ENCODE data around the gene CX3CR1.
"Not testable (repeated sequence)": the region's sequence is repeated elsewhere in the genome, so short reads cannot be mapped to it uniquely, and the experiment has no call there.

The CX3CR1 gene, protein sequence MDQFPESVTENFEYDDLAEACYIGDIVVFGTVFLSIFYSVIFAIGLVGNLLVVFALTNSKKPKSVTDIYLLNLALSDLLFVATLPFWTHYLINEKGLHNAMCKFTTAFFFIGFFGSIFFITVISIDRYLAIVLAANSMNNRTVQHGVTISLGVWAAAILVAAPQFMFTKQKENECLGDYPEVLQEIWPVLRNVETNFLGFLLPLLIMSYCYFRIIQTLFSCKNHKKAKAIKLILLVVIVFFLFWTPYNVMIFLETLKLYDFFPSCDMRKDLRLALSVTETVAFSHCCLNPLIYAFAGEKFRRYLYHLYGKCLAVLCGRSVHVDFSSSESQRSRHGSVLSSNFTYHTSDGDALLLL

GRCh38 chr3:39279745-39280517, at the start of gene CX3CR1:
Gene CX3CR1 (minus strand): TSS chr3:39280036. CDS start chr3:39266509, 13,527 bp downstream.
- DNase-seq: no peak

GRCh38 chr3:39329493-39329892, 49.7 kb upstream of the CX3CR1 start, which contains the start of gene CCR8:
Gene CCR8 (plus strand): TSS chr3:39329709. CDS start chr3:39332332, 2,623 bp downstream.
- peak; percentile 19 for DNase-seq

DNA sequence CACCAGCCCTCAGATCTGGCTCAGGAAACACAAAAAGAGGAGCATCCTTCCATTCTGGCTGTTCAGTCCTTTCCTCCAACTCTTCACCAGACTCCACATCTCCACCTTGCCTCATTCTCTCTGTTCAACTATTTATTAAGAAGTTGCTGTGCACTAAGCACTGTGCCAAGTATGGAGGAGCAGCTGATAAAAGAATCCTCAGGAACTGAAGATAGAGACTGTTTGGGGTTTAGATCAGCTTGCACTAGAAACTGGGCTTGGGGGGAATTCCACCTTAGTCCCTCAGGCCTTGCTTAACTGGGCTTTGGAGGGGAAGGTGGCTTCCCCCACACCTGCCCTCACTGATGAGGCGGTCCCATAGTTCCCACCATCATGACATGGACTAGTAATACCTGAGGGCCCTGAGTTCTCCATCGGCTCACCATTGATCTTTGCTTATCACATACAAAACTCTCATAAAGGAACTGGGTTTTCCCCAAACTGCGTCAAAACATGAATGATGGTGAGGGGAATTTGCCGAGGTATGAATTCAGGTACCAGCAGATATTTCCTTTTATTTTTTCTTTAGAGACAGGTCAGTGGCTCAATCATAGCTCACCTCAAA, 48.0 kb upstream of the CX3CR1 start:
- peak; percentile 53 for DNase-seq

DNA sequence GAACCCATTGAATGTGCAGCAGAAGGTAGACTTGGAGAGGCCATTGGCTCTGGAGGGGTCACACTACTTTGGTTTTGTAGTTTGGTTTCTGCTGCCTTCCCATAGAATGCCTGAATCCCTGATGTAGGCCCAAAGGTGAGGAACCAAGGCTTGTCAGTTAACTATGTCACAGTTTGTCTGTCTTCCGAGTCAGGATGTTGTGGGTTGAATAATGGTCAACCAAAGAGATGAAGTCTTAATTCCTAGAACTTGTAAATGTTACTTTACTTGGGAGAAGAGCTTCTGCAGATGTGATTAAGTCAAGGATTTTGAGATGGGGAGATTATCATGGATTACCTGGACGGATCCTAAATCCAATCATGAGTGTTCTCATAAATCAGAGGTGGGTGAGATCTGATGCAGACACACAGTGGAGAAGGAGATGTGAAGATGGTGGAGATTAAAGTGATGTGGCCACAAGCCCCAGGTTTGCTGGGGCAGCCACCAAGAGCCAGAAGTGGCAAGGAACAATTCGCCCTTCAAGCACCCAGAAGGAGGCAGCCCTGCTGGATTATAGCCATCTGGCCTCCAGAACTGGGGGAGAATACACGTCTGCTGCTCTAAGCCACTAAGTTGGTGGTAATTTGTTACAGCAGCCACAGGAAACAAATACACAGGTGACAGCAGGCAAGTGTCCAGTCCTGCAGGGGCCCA, 47.4 kb upstream of the CX3CR1 start:
- no peak for DNase-seq

DNA sequence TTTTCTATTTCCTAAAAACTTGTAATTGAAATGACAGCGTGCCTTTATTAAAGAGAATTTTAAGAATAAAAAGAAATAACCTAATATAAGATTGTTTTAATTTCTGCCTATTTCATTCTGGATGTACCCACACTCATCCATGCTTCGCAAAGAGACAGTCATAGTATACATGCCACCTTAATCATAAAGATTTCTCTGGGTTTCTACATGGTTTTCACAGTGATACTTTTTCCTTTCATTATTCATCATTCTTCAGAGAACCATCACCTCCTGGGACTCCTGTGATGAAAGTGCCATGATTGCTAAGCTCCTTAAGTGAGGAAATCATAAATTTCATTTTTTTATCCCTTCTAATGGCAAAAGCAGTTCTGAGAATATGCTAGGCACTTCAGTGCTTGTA, 45.4 kb upstream of the CX3CR1 start:
- DNase-seq: no peak

- no peak for DNase-seq
Observed at GRCh38 chr3:39323494-39323893, 43.7 kb upstream of the CX3CR1 start.

DNA sequence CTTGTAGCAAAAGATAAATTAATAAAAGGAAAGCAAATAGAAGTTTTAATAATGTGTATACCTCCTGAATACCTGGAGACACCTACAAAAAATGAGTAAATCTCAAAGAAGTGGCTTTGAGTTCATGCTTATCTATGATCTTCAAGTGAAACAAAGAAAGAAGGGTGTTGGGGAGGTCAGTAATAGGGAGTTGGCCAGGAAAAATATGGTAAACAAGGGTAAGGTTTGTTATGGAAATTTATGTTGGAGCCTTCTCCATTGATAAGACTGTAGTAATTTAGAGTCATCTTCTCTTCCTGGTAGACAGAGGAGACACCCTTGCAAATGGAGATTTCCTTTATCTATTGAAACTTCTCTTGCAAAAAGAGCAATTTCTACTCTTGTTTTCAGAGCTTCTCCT, 43.1 kb upstream of the CX3CR1 start:
- DNase-seq: no peak

GRCh38 chr3:39322209-39322715, 42.4 kb upstream of the CX3CR1 start:
- not testable (repeated sequence) for DNase-seq

DNA sequence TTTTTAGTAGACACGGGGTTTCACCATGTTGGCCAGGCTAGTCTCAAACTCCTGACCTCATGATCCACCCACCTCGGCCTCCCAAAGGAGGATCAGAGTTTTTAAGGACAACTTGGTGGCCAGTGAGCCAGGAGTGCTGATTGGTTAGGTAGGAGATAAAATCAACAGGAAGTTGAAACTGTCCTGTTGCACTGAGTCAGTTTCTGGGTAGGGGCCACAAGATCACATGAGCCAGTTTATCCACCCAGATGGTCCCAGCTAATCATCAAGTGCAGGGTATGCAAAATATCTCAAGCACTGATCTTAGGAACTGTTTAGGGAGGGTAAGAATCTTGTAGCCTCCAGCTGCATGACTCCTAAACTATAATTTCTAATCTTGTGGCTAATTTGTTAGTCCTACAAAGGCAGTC, 41.7 kb upstream of the CX3CR1 start:
- DNase-seq: not testable (repeated sequence)

DNA sequence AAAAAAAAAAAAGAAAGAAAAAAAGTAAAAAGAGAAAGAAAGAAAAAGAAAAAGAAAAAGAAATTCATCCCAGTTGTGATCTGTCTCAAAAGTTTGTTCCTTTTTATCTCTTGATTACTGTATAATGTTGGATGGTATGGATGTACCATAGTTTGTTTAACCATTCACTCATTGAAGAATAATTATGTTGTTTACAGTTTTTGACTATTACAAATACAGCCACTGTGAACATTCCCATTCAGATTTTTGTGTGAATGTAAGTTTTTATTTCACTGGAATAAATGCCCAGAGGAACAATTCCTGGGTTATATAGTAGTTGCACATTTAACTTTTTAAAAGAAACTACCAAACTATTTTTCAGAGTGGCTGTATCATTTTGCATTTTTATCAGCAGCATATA, 39.4 kb upstream of the CX3CR1 start:
- no peak for DNase-seq

DNA sequence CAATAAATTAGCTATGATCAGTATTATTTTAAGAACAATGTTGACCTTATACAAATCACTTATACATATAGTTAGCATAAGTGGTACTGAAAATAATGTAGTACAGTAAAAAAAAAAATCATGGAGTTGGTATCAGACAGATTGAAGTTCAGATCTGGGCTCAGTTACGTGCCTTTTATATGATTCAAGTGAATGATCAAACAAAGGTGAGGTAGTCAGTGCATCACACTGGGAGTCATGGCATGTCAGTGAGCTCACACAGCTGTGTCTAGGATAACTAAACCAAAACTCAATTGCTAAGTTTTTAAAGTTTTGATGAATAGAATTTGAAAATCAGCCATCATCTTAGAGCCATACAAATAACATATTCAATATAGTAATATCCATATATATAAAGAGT, 38.5 kb upstream of the CX3CR1 start:
- DNase-seq: no peak

DNA sequence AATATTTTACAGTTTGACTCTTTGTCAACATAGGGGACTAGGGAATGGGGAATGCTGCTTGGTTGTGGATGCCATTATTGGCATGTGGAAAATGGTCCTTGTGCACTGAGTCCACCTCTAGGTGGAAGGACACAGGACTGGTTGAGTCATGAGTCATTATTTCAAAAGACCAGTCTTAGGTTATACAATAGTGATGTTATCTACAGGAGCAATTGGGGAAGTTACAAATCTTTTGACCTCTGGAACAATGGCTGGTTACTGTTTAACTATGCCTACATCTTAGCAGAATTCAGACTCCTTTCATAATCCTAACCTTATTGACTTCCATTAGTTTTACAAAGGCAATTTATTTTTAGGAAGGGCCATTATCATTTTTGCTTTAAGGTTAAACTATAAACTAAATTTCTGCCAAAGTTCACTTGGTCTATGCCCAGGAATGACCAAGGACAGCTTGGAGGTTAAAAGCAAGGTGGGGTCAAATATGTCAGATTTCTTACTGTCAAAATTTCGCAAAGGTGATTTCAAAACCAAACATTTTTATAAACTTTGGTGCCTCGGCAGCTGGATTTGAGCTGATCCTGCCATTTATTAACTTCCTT, 37.8 kb upstream of the CX3CR1 start:
- DNase-seq: no peak

DNA sequence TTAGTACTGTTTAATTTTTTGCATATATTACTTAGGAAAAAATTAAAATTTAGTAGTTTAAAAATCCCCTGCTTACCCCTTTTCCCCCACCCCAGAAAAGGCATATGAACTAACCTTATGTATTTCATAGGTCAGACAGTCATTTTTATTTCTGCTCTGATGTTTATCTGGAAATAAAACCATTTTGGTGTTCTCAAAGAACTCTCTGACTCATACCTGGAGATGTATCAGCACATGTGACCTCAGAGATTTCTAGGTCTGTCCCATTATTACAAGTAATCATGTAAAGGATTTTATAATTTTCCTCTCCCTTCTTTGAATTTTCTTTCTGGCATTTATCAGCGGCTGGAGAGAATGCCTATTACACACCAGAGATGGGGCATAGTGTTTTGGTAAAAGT, 35.6 kb upstream of the CX3CR1 start:
- no peak for DNase-seq

GRCh38 chr3:39313289-39313688, 33.5 kb upstream of the CX3CR1 start:
- no peak for DNase-seq

- no peak for DNase-seq
Observed at GRCh38 chr3:39302178-39302577, 22.3 kb upstream of the CX3CR1 start.

DNA sequence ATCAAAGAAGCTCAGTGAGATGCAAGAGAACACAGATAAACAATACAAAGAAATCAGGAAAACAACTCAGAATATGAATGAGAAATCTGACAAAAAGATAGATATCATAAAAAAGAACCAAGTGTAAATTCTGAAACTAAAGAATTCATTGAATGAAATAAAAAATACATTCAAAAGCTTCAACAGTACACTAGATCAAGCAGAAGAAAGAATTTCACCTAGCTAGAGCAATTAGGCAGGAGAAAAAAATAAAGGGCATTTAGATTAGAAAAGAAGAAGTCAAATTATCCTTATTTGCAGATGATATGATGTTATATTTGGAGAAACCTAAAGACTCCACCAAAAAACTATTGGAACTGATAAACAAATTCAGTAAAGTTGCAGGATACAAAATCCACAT, 19.4 kb upstream of the CX3CR1 start:
- no peak for DNase-seq

GRCh38 chr3:39296197-39297077, 16.6 kb upstream of the CX3CR1 start:
- DNase-seq: no peak

DNA sequence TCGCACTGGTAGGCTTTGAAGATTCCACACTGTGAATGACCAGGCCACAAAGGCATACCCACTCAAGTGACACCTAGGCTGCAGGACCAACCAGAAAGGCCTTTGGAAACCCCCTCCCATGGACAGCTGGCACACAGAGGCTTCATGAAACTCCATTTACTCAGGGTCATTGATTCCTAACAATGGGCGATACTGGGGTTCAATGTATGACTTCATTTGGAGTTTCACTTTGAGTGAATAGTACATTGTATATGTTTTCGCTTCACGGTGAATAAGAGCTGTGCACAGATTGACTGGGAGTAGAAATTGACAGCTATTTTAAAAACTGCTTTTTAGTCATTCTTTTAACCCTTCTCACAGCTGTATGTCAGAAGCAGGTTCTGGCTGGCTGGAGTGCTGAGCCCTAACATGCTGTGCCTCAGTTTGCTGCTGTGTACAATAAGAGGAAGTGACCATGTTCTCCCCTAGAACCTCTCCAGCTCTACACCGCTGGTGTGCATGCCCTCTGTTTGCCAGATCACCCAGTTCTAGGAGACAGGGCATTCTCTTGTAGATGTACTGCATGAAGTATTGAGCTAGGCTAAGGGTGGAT, 15.4 kb upstream of the CX3CR1 start:
- DNase-seq: no peak

DNA sequence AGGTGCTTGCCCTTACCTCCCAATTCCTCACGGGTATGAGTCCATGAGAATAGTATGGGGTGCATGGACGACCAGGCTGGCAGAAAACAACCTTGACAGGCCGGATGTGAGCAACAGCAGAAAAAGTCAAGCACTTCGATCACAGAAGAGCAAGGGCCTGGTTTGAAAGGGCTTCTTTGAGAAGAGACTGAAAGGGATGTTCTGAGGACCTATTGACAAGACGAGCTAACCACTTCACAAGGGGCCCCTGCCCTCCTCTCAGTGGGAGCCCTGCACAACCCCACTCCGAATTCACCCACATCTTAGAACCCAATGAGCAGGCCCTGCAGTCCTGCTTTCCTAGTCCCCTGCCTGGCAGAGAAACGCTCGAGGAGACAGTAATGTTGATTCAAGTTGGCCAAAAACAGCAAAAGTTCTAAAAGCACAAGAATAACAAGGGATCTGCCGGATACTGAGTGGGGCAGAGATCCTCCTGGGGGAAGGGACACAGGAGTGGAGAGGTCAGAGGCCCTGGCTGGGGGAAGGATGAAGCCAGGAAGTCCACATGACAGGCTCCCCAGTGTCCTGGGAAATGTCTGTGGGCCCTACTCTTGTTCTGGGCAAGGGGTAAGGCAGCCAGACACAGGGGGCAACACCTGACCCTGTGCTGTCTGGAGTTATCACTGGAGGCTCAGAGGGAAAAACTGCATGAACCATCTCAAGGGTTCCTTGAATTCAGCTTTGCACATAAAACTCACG, 14.8 kb upstream of the CX3CR1 start:
- no peak for DNase-seq

- DNase-seq: no peak
Observed at GRCh38 chr3:39292961-39293360, 13.1 kb upstream of the CX3CR1 start.

Measured in CD4-positive, alpha-beta T cell treated with Interleukin-12 subunit alpha and Interleukin-12 subunit beta, for 1 hour (primary cell).